MM.1S (cell line): ENCODE measurements around the gene DIP2C.

Source experiments
- EZH2 ChIP-seq: fragments of 300-600 bp; sonication (generic); optimal IDR thresholded peaks from 2 replicates; pipeline ENCODE3; 2017; ENCODE audit warnings: low read depth, mild to moderate bottlenecking, antibody characterized with exemption, low read length, mixed read lengths
- EZH2phosphoT487 ChIP-seq: fragments of 300-600 bp; sonication (generic); IDR thresholded peaks from 2 replicates; pipeline ENCODE4 v1.6.1; 2018; ENCODE audit warnings: antibody characterized with exemption, low read length
- TF ChIP-seq, protein P1 (sequence below): fragments of 300-600 bp; sonication (generic); IDR thresholded peaks from 2 replicates; pipeline ENCODE4 v1.5.1; 2016; ENCODE audit warnings: antibody characterized with exemption, low read length, mixed read lengths

DNA sequence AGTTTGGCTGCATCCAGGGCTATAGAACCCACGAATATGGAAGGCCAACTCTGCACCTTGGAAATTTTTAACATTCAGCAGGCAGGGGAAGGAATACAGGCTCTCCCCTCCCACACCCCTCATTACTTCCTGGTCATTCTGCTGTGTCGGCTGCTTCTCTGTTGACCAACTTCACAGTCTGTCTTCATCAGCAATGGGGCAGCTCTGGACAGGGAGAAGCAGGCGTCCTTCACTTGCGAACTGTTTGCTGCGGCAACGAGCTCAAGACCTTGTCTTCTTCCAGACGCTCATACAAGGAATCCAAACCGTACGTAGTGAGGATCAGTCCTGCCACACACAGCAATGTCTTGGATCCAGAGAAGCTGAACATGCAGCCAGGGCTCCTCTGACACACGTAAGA lies 192.2 kb downstream of the DIP2C start:
- TF ChIP-seq, protein P1, sequence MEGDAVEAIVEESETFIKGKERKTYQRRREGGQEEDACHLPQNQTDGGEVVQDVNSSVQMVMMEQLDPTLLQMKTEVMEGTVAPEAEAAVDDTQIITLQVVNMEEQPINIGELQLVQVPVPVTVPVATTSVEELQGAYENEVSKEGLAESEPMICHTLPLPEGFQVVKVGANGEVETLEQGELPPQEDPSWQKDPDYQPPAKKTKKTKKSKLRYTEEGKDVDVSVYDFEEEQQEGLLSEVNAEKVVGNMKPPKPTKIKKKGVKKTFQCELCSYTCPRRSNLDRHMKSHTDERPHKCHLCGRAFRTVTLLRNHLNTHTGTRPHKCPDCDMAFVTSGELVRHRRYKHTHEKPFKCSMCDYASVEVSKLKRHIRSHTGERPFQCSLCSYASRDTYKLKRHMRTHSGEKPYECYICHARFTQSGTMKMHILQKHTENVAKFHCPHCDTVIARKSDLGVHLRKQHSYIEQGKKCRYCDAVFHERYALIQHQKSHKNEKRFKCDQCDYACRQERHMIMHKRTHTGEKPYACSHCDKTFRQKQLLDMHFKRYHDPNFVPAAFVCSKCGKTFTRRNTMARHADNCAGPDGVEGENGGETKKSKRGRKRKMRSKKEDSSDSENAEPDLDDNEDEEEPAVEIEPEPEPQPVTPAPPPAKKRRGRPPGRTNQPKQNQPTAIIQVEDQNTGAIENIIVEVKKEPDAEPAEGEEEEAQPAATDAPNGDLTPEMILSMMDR: no peak
- TF ChIP-seq EZH2 (no peak), EZH2phosphoT487 (no peak)
